Astrocyte (in vitro differentiated cells and primary cell): ENCODE results near the gene APOC4. TPM values are rescaled to one million over a fixed set of nuclear protein-coding genes. Genes with fewer than 3 reads are reported as not detected.
"Not testable (repeated sequence)": the region's sequence is repeated elsewhere in the genome, so short reads cannot be mapped to it uniquely, and the experiment has no call there.

Experiments
- DNase-seq: peaks from one replicate; pipeline ENCODE4 v3.0.0-alpha.2; 2010; ENCODE audit warnings: low read depth
- FAIRE-seq: peaks from 2 replicates; lab custom pipeline; 2011; peaks lifted over from hg19 to GRCh38; lab: Jason Lieb, UNC
- H2AFZ ChIP-seq: 2 replicates; pipeline ENCODE4 v1.6.0; 2012; ENCODE audit warnings: low read depth, low read length, inconsistent platforms
- H3K27ac ChIP-seq: 2 replicates; pipeline ENCODE4 v1.5.1; 2011; ENCODE audit warnings: low read depth, low read length, inconsistent platforms
- H3K27me3 ChIP-seq: 2 replicates; pipeline ENCODE4 v1.6.0; 2011; ENCODE audit warnings: low read length, inconsistent platforms; ENCODE audit not compliant: insufficient read depth
- H3K36me3 ChIP-seq: 2 replicates; pipeline ENCODE4 v1.5.1; 2011; ENCODE audit warnings: low read length, inconsistent platforms; ENCODE audit not compliant: insufficient read depth
- H3K4me1 ChIP-seq: 2 replicates; pipeline ENCODE4 v1.5.1; 2011; ENCODE audit warnings: low read length, inconsistent platforms; ENCODE audit not compliant: insufficient read depth
- H3K4me2 ChIP-seq: 2 replicates; pipeline ENCODE4 v1.6.0; 2012; ENCODE audit warnings: low read length, inconsistent platforms
- H3K4me3 ChIP-seq: 2 replicates; pipeline ENCODE4 v1.5.1; 2011; ENCODE audit warnings: low read depth, mild to moderate bottlenecking, low read length, inconsistent platforms; ENCODE audit not compliant: insufficient read depth
- H3K79me2 ChIP-seq: 2 replicates; pipeline ENCODE4 v1.6.0; 2012; ENCODE audit warnings: mild to moderate bottlenecking, low read length, inconsistent platforms; ENCODE audit not compliant: insufficient read depth
- H3K9ac ChIP-seq: 2 replicates; pipeline ENCODE4 v1.6.0; 2012; ENCODE audit warnings: mild to moderate bottlenecking, low read length, inconsistent platforms
- H3K9me3 ChIP-seq: 2 replicates; pipeline ENCODE4 v1.5.1; 2012; ENCODE audit warnings: low read depth, mild to moderate bottlenecking, low read length, inconsistent platforms; ENCODE audit not compliant: insufficient read depth
- H4K20me1 ChIP-seq: 2 replicates; pipeline ENCODE4 v1.6.0; 2012; ENCODE audit warnings: low read length, inconsistent platforms; ENCODE audit not compliant: insufficient read depth
- H3K27ac Mint-ChIP-seq: one replicate; pipeline ENCODE4 v1.8.0; 2021; ENCODE audit warnings: mild to moderate bottlenecking, mixed read lengths; ENCODE audit not compliant: unreplicated experiment
- H3K27me3 Mint-ChIP-seq: one replicate; pipeline ENCODE4 v1.8.0; 2021; ENCODE audit warnings: low read depth, mixed read lengths; ENCODE audit not compliant: unreplicated experiment
- H3K36me3 Mint-ChIP-seq: one replicate; pipeline ENCODE4 v1.8.0; 2021; ENCODE audit warnings: low read depth, mixed read lengths; ENCODE audit not compliant: unreplicated experiment
- H3K4me1 Mint-ChIP-seq: one replicate; pipeline ENCODE4 v1.8.0; 2021; ENCODE audit warnings: low read depth, mixed read lengths; ENCODE audit not compliant: unreplicated experiment
- H3K4me3 Mint-ChIP-seq: one replicate; pipeline ENCODE4 v1.8.0; 2021; ENCODE audit warnings: mild to moderate bottlenecking, moderate library complexity, mixed read lengths; ENCODE audit not compliant: unreplicated experiment
- H3K9me3 Mint-ChIP-seq: one replicate; pipeline ENCODE4 v1.8.0; 2021; ENCODE audit warnings: mild to moderate bottlenecking, mixed read lengths; ENCODE audit not compliant: unreplicated experiment
- EZH2 ChIP-seq: IDR thresholded peaks from 2 replicates; pipeline ENCODE4 v1.6.1; 2012; ENCODE audit warnings: mild to moderate bottlenecking, low read length, inconsistent platforms; ENCODE audit not compliant: insufficient read depth
- total RNA-seq: library from RNA; stranded (reverse); gene quantifications from 2 replicates; pipeline ENCODE4 v1.2.1, GENCODE V29; 2021
- TF ChIP-seq, protein P1 (sequence below): IDR thresholded peaks from 2 replicates; pipeline ENCODE4 v1.5.1; 2011; ENCODE audit warnings: low read depth, mild to moderate bottlenecking, inconsistent platforms, low read length, moderate library complexity; ENCODE audit not compliant: insufficient read depth

Gene APOC4
- total RNA-seq, 1 donor from 2014 or later, result not detected

DNA sequence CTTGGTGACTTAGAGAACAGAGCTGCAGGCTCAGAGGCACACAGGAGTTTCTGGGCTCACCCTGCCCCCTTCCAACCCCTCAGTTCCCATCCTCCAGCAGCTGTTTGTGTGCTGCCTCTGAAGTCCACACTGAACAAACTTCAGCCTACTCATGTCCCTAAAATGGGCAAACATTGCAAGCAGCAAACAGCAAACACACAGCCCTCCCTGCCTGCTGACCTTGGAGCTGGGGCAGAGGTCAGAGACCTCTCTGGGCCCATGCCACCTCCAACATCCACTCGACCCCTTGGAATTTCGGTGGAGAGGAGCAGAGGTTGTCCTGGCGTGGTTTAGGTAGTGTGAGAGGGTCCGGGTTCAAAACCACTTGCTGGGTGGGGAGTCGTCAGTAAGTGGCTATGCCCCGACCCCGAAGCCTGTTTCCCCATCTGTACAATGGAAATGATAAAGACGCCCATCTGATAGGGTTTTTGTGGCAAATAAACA, 17.8 kb upstream of the APOC4 start:
- H3K27ac Mint-ChIP-seq, result no peak overlapping the region
- DNase-seq (no peak), FAIRE-seq (no peak)
- Histone ChIP-seq H3K27ac (no peak overlapping the region), H3K4me1 (no peaks in the 10 kb centered on the region), H3K4me2 (no peak overlapping the region), H4K20me1 (no peaks in the 10 kb centered on the region), H3K36me3 (no peaks in the 10 kb centered on the region), H3K27me3 (no peaks in the 10 kb centered on the region), H2AFZ (no peak overlapping the region), H3K79me2 (no peaks in the 10 kb centered on the region), H3K9ac (no peak overlapping the region), H3K4me3 (no peak overlapping the region), H3K9me3 (no peaks in the 10 kb centered on the region)
- H3K4me1 Mint-ChIP-seq, result no peaks in the 10 kb centered on the region
- peaks cover 2% of the 10 kb centered on the region for H3K9me3 Mint-ChIP-seq
- H3K27me3 Mint-ChIP-seq, result peaks cover 20% of the 10 kb centered on the region
- no peaks in the 10 kb centered on the region for H3K36me3 Mint-ChIP-seq
- TF ChIP-seq, protein P1, sequence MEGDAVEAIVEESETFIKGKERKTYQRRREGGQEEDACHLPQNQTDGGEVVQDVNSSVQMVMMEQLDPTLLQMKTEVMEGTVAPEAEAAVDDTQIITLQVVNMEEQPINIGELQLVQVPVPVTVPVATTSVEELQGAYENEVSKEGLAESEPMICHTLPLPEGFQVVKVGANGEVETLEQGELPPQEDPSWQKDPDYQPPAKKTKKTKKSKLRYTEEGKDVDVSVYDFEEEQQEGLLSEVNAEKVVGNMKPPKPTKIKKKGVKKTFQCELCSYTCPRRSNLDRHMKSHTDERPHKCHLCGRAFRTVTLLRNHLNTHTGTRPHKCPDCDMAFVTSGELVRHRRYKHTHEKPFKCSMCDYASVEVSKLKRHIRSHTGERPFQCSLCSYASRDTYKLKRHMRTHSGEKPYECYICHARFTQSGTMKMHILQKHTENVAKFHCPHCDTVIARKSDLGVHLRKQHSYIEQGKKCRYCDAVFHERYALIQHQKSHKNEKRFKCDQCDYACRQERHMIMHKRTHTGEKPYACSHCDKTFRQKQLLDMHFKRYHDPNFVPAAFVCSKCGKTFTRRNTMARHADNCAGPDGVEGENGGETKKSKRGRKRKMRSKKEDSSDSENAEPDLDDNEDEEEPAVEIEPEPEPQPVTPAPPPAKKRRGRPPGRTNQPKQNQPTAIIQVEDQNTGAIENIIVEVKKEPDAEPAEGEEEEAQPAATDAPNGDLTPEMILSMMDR, result no peak
- TF ChIP-seq EZH2, result no peak
- H3K4me3 Mint-ChIP-seq, result no peak overlapping the region

DNA sequence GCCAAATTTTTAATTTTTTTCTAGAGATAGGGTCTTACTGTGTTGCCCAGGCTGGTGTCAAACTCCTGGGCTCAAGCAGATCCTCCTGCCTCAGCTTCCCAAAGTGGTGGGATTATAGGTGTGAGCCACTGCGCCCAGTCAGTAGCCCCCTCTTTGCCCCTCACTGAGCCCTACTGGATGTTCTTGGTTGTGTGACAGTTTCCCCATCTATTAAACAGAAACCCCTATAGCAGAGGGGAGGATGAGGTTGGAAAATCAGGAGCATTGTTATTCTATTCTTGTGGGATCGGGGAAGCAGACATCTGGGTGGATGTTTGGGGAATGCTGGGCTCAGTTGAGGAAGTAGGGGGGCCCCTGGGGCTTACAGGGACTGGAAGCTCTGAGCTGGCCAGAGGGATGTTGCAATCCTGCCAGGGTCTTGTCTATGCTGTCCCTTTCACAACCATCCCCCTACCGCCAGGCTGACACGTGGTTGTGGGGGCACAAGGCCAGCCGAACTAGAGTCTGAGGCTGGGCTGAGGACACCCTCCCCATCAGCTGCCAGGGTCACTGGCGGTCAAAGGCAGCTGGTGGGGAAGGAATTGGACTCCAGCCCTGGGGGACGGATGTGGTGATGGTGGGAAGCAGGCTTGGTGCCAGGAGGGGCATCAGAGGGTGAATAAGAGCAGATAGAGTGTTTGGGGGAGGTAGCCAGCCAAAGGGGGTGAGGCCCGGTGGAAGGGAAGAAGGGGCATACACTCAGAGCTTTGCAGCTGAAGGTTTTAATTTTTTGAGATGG, 16.7 kb upstream of the APOC4 start:
- no peaks in the 10 kb centered on the region for H3K4me1 Mint-ChIP-seq
- Histone ChIP-seq H2AFZ (peak overlapping the region; percentile 41), H3K9me3 (no peaks in the 10 kb centered on the region), H3K4me3 (no peak overlapping the region), H3K27ac (no peak overlapping the region), H3K9ac (no peak overlapping the region), H4K20me1 (no peaks in the 10 kb centered on the region), H3K4me2 (peak overlapping the region; percentile 12), H3K4me1 (no peaks in the 10 kb centered on the region), H3K27me3 (no peaks in the 10 kb centered on the region), H3K79me2 (no peaks in the 10 kb centered on the region), H3K36me3 (no peaks in the 10 kb centered on the region)
- H3K36me3 Mint-ChIP-seq, result no peaks in the 10 kb centered on the region
- peaks cover 2% of the 10 kb centered on the region for H3K9me3 Mint-ChIP-seq
- no peak for FAIRE-seq
- no peak for DNase-seq
- TF ChIP-seq, protein P1, result no peak
- no peak for TF ChIP-seq EZH2
- H3K27me3 Mint-ChIP-seq, result peaks cover 26% of the 10 kb centered on the region
- H3K4me3 Mint-ChIP-seq, result no peak overlapping the region
- H3K27ac Mint-ChIP-seq, result no peak overlapping the region

DNA sequence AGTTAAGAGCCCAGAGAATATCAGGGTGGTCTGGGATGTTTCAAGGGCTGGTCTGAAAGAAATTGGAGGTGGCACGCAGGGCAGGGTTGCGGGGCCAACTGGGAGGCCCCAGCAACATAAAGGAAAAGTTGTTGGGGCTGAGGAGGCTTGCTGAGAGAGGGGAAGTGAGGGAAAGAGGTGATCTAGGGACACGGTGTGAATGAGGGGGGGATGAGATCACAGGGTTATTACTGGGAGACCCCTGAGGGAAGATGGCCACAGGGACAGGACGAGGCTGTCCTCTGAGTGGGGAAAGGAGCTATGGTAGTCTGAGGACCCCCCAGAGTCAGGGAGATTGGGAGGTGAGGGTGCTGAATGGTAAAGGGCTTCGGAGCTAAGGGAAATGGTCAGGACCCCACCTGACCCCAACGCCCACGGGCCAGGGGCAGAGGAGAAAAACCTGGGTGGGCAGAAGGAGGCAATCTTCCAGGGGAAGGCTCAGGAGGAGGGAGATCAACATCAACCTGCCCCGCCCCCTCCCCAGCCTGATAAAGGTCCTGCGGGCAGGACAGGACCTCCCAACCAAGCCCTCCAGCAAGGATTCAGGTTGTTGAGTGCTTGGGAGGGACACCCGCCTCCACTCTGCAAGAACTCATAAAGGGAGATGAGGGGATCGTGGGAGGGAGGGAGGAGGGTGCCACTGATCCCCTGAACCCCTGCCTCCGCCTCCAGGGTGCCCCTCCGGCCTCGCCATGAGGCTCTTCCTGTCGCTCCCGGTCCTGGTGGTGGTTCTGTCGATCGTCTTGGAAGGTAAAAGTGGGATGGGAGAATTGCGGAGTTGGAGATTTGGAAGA, 15.6 kb upstream of the APOC4 start:
- not testable (repeated sequence) for H3K36me3 Mint-ChIP-seq, H3K36me3 ChIP-seq, H4K20me1 ChIP-seq, FAIRE-seq, H3K9ac ChIP-seq, H3K27me3 ChIP-seq, H3K4me1 Mint-ChIP-seq, H3K4me3 Mint-ChIP-seq, H3K27ac ChIP-seq, DNase-seq, H3K4me1 ChIP-seq, H3K9me3 Mint-ChIP-seq, H3K4me3 ChIP-seq, H3K79me2 ChIP-seq, H3K9me3 ChIP-seq
- Histone ChIP-seq H3K4me2 (peak overlapping the region; percentile 78), H2AFZ (peak overlapping the region; percentile 34)
- Mint-ChIP-seq H3K27me3 (peaks cover 28% of the 10 kb centered on the region), H3K27ac (peak overlapping the region; percentile 47)
